ENCODE data around the gene LGR4. TPM values are rescaled to one million over a fixed set of nuclear protein-coding genes. Genes with fewer than 3 reads are reported as not detected.

Gene LGR4
- total RNA-seq, 1 experiment from 2014 or later: 99.2 TPM

DNA sequence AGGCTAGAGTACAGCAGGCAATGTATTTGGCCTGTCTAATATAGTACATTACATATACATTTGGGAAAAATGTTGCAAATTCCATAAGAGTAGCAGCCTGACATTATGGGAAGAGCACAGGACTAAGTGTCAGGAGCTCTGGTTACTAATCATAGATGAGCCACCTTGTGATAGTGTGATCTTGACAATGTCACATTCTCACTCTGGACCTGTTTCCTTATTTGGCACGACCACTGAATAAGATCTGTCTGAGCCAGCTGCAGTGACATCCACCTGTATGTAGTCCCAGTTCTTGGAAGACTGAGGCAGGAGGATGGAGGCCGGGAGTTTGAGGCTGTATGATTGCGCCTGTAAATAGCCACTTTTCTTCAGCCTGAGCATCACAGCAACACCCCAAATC lies 39.6 kb upstream of the LGR4 start:
- no peak overlapping the region for H4K8ac ChIP-seq (replicated peaks; ENCODE audit: insufficient read length, low read depth, low read length)
- no peak overlapping the region for H3K27ac ChIP-seq (ENCODE audit: insufficient read length, low read depth, low read length)
- no peaks in the 10 kb centered on the region for H3K9me3 ChIP-seq (ENCODE audit: control insufficient read depth, low read depth, low read length)
- H4K5ac ChIP-seq (ENCODE audit: insufficient read length, low read depth, low read length): no peak overlapping the region
- no peak overlapping the region for H3K27ac Mint-ChIP-seq
- no peak overlapping the region for H3T11ph ChIP-seq (ENCODE audit: low read length)
- no peak overlapping the region for H2BK20ac ChIP-seq (ENCODE audit: low read depth, low read length, poor library complexity, severe bottlenecking)
- H3K9me3 Mint-ChIP-seq: no peaks in the 10 kb centered on the region
- no peaks in the 10 kb centered on the region; the same call in none of the 2 replicates for H3K27me3 Mint-ChIP-seq (ENCODE audit: low read depth)
- H2BK120ac ChIP-seq (ENCODE audit: low read depth, low read length, poor library complexity, severe bottlenecking): no peak overlapping the region
- peaks cover 14 to 20% of the 10 kb centered on the region in 2 experiments for H3K4me1 Mint-ChIP-seq
- H4K91ac ChIP-seq (ENCODE audit: insufficient read length, low read depth, low read length): no peak overlapping the region
- H2BK12ac ChIP-seq (ENCODE audit: insufficient read length, low read depth, low read length): no peak overlapping the region
- H2AK5ac ChIP-seq (ENCODE audit: insufficient read length, low read length): no peak overlapping the region
- no peak overlapping the region for H3K56ac ChIP-seq (ENCODE audit: insufficient read length, low read depth, low read length)
- H3K9ac ChIP-seq (ENCODE audit: extremely low read depth, insufficient read length, low read length): no peak overlapping the region
- no peak overlapping the region for H3K4ac ChIP-seq (ENCODE audit: low read depth, low read length)
- H3K23me2 ChIP-seq (ENCODE audit: insufficient read length, low read depth, low read length, poor library complexity, severe bottlenecking): no peaks in the 10 kb centered on the region
- WGBS (ENCODE audit: extremely low coverage, insufficient read length, low lambda C conversion rate): no CpG with 5 or more reads among the region's 3 CpGs
- H3K79me1 ChIP-seq (ENCODE audit: insufficient read depth, low read depth, low read length, poor library complexity, severe bottlenecking): no peaks in the 10 kb centered on the region
- no peak overlapping the region for H2BK5ac ChIP-seq (ENCODE audit: insufficient read length, low read length)
- H3K4me2 ChIP-seq (ENCODE audit: insufficient read depth, insufficient read length, low read length): no peak overlapping the region
- H3K14ac ChIP-seq (ENCODE audit: insufficient read depth, low read length): no peak overlapping the region
- H3K79me2 ChIP-seq (ENCODE audit: insufficient read depth, low read length): no peaks in the 10 kb centered on the region
- no peaks in the 10 kb centered on the region for H3K4me1 ChIP-seq (ENCODE audit: insufficient read depth, low read length)
- DNase-seq: no peak
- H3K36me3 Mint-ChIP-seq (ENCODE audit: insufficient read depth in 1 of 3, low read depth in 3 of 3): no peaks in the 10 kb centered on the region
- no peak overlapping the region for H2AFZ ChIP-seq (ENCODE audit: low read length)
- no peak overlapping the region for H2BK15ac ChIP-seq (ENCODE audit: low read depth, low read length)
- no peaks in the 10 kb centered on the region for H4K20me1 ChIP-seq (ENCODE audit: control insufficient read depth, insufficient read depth, insufficient read length)
- H3K23ac ChIP-seq (ENCODE audit: insufficient read length, low read depth, low read length): no peak overlapping the region
- TF ChIP-seq, protein P1, sequence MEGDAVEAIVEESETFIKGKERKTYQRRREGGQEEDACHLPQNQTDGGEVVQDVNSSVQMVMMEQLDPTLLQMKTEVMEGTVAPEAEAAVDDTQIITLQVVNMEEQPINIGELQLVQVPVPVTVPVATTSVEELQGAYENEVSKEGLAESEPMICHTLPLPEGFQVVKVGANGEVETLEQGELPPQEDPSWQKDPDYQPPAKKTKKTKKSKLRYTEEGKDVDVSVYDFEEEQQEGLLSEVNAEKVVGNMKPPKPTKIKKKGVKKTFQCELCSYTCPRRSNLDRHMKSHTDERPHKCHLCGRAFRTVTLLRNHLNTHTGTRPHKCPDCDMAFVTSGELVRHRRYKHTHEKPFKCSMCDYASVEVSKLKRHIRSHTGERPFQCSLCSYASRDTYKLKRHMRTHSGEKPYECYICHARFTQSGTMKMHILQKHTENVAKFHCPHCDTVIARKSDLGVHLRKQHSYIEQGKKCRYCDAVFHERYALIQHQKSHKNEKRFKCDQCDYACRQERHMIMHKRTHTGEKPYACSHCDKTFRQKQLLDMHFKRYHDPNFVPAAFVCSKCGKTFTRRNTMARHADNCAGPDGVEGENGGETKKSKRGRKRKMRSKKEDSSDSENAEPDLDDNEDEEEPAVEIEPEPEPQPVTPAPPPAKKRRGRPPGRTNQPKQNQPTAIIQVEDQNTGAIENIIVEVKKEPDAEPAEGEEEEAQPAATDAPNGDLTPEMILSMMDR (conservative IDR thresholded peaks at IDR 0.05): no peak
- H3K27me3 ChIP-seq (ENCODE audit: insufficient read depth, low read length): no peaks in the 10 kb centered on the region
- no peak overlapping the region for H3K18ac ChIP-seq (ENCODE audit: insufficient read length, low read depth, low read length)
- H3K4me3 Mint-ChIP-seq: no peak overlapping the region

All from H9 (cell line).